Endothelial cell of umbilical vein (primary cell): Measurements from ENCODE around the gene FOXN1.

Source experiments
- CTCF ChIP-seq, 2 donors: IDR thresholded peaks; 1 replicate in 1 of 2; 2 replicates in 1 of 2; pipeline ENCODE4 v1.5.1; 2011; ENCODE audit warnings: low read length in 2 of 2, mild to moderate bottlenecking in 2 of 2, moderate library complexity in 2 of 2, control low read depth in 1 of 2, inconsistent platforms in 1 of 2, low read depth in 1 of 2; ENCODE audit not compliant: insufficient read depth in 1 of 2; ENCODE audit errors: extremely low read depth in 1 of 2
- EZH2 ChIP-seq: IDR thresholded peaks from 2 replicates; pipeline ENCODE4 v1.6.1; 2012; ENCODE audit warnings: borderline replicate concordance, low read depth, mild to moderate bottlenecking, moderate library complexity, low read length, inconsistent platforms; ENCODE audit not compliant: severe bottlenecking
- FOS ChIP-seq: IDR thresholded peaks from 2 replicates; pipeline ENCODE4 v1.6.1; 2011; ENCODE audit warnings: mild to moderate bottlenecking, low read length, moderate library complexity, borderline replicate concordance; ENCODE audit not compliant: insufficient read depth
- GATA2 ChIP-seq: IDR thresholded peaks from 2 replicates; pipeline ENCODE4 v1.7.0; 2011; ENCODE audit warnings: low read depth, mild to moderate bottlenecking, moderate library complexity, mixed read lengths, low read length; ENCODE audit not compliant: insufficient read length, insufficient read depth
- JUN ChIP-seq: IDR thresholded peaks from 2 replicates; pipeline ENCODE4 v1.6.1; 2011; ENCODE audit warnings: borderline replicate concordance, low read depth; ENCODE audit not compliant: insufficient read length, insufficient read depth
- MAX ChIP-seq: IDR thresholded peaks from 2 replicates; pipeline ENCODE4 v1.6.1; 2011; ENCODE audit not compliant: insufficient read depth, insufficient read length
- MYC ChIP-seq: IDR thresholded peaks from one replicate; pipeline ENCODE4 v1.6.1; 2011; ENCODE audit warnings: mild to moderate bottlenecking, low read depth, low read length
- POLR2A ChIP-seq: IDR thresholded peaks from 2 replicates; pipeline ENCODE4 v1.6.1; 2012; ENCODE audit warnings: low read depth, mild to moderate bottlenecking, control low read depth, low read length
- POLR2AphosphoS5 ChIP-seq: IDR thresholded peaks from 2 replicates; pipeline ENCODE4 v1.6.1; 2012; ENCODE audit warnings: low read depth, mild to moderate bottlenecking, control low read depth, low read length, moderate library complexity; ENCODE audit not compliant: insufficient read depth

GRCh38 chr17:28520687-28521086 is 14.5 kb downstream of the FOXN1 start:
- TF ChIP-seq FOS: no peak
- no peak for TF ChIP-seq CTCF (IDR thresholded peaks at IDR 0.05; ENCODE audit: extremely low read depth in 1 of 2, insufficient read depth in 1 of 2, low read depth in 1 of 2, low read length in 2 of 2)
- no peak for TF ChIP-seq MAX
- TF ChIP-seq POLR2AphosphoS5: no peak
- TF ChIP-seq POLR2A: no peak
- no peak for TF ChIP-seq EZH2
- no peak for TF ChIP-seq JUN
- no peak for TF ChIP-seq GATA2
- TF ChIP-seq MYC: no peak
